Hematopoietic multipotent progenitor cell treated with erythropoietin and hydrocortisone succinate and interleukin-3 and kit ligand, for 4 days (in vitro differentiated cells): ENCODE data around the gene NEU2.

Source experiments
- DNase-seq: peaks from one replicate; pipeline ENCODE4 v3.0.0-alpha.2; 2015

Gene NEU2

DNA sequence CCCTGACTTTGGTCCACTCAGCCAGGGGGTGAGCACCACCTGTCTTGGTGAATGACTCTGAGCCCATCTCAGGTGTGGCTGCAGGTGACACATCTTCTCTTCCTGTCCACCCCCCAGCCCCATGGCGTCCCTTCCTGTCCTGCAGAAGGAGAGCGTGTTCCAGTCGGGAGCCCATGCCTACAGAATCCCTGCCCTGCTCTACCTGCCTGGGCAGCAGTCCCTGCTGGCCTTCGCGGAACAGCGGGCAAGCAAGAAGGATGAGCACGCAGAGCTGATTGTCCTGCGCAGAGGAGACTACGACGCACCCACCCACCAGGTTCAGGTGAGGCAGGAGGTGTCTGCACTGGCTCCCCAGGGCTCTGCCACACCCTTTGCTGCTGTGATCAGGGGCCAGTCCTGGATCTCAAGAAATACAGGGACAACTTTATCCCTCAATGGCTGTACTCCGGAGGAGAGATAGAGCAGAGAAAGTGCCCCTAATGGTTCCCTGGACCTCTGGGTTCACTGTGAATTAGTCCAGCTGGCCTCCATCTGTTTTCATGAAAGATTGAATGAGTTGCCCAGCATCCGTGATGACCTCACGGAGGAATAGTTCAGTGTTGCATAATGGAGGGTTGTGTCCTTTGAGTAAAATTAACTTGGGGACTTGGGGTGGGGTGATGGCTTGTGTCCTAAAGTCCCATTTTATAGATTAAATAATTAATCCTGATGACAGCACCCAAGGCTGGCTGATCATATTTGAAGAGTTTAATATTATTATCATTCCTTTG lies at the start of gene NEU2:
NEU2 (plus strand) TSS at position 122 of the 770 bp plus-strand sequence; CDS start at position 122, 0 bp downstream.
- DNase-seq = no peak

DNA sequence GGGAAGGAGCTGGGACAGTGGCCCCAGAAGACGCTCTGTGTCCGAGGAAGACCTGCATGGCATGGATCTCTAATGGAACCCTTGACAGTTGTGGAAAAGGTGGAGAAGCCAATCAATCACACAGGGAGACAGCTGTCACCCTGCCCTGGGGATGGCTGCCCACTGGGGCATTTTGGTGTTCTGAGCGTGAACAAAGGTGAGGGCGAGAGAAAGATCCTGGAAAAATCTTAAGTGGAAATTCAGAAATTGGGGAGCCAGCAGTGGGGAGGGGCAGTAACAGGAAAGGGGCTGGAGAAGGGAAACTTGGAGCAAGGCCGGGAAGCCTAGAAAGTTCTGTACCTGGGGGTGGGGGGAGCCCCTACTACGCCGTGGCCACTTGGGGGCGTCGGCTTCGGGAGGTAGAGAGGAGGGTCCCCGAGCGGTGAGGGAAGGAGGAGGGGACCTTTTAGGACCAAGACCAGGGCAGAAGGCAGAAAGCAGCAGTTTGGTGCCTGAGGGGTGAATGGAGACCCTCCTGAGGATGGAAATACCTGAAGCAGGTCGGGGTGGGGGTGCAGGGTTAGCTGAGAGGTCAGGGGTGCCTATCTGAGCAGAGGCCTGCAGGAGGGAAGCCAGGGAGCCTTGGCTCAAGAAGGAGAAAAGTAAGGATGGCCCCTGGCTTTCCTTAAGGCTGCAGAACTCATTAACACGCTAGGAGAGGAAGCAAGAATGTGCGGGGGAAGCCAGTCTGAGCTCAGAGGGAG lies 49.4 kb upstream of the NEU2 start:
- no peak for DNase-seq

DNA sequence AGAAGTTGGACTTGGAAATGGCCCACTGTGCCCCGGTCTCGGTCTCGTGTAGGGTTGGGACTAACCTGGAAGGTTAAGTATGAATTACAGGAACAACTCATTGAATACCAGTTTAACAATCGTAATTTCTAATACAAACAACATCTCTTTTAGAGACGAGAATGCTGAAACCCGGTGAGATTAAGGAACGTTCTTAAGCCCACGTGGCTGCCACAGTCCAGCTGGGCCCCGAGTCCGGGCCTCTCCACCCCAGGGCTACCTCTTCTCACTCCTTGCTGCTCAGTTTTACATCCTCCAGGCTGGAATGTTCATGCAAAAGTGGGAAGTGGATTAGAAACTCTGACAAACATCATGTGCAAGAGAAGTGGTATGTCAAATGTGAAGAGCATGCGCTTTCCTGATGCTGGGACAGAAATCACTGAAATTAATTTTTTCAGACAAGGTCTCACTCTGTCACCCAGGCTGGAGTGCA lies 48.8 kb upstream of the NEU2 start:
- no peak for DNase-seq

DNA sequence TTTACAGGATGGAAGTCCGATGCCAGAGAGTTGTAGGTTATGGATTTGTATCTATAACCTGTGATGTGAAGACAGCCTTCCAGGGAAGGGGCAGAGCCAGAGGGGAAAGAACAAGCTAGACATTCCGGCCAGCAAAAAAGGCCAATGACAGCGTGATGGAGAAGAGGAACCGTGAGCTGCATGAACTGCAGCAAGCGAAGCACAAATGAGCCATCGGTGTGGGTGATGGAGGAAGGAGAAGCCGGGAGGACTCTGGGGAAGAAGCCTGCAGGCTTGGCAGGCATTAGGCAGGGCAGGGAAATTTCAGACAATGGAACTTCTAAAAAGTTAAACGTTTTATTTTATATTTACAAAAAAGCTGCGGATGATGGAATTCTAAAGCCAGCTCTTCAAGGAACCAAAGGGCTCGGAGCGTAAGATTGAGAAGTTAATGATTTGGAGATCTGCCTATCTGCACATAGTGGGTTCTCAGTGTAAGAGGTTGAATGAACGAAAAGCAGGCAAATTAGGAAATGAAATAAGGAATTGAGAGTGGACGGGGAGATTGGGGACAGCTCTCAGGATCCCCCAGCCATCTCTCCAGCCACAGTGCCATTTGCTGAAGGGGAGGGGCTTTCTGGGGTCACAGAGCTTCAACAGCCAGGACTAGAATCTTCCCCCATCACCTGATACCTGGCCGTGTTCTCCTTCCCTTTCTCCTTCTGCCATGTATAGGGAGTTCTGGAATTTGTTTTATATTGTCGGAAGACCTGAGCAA lies 47.8 kb upstream of the NEU2 start:
- DNase-seq = no peak

DNA sequence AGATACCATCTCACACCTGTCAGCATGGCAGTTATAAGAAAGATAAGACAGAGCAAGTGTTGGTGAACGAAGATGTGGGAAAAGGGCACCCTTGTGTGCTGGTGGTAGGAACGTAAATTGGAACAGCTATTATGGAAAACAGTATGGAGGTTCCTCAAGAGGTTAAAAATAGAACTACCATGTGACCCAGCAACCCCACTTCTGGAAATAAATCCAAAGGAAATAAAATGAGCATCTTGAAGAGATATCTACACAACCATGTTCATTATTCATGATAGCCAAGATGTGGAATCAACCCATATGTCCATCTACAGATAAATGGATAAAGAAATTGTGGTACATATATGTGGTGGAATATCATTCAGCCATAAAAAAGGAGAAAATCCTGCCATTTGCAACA lies 46.3 kb upstream of the NEU2 start:
- DNase-seq = no peak

DNA sequence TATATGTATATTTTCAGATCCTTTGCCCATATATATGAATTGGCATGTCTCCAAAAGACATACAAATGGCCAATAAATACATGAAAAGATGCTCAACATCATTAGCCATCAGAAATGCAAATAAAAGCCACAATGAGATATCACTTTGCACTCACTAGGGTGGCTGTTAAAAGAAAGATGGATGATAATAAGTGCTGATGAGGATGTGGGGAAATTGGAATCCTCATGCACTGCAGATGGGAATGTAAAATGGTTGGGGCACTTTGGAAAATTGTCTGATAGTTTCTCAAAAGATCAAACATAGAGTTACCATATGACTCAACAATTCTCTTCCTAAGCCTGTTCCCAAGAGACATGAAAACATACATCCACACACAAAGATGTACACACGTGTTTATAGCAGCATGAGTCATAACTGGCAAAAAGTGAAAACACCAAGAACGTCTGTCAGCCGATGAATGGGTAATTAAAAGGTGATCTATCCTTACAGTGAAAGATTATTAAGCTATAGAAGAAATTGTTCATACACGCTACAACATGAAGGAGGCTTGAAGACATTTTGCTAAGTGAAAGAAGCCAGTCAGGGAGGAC lies 39.1 kb upstream of the NEU2 start:
- no peak for DNase-seq

DNA sequence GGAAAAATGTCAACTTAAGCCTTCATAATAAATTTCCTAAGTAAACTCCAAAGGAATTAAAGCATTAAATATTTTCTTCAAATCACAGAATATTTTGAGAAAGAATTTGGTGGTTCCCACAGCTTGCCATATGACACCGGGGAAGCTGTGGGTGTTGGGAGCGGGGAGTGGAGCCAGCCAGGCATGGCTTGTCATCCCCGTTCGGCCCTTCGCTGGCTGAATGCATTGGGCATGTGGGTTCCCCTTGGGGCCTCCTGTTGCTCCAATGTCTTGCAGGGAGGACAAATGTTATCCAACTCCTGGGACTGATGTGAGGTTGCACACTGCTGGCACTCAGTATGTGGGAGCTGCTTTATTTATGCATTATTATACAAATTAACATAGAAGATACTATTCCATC lies 38.0 kb upstream of the NEU2 start:
- DNase-seq = no peak

DNA sequence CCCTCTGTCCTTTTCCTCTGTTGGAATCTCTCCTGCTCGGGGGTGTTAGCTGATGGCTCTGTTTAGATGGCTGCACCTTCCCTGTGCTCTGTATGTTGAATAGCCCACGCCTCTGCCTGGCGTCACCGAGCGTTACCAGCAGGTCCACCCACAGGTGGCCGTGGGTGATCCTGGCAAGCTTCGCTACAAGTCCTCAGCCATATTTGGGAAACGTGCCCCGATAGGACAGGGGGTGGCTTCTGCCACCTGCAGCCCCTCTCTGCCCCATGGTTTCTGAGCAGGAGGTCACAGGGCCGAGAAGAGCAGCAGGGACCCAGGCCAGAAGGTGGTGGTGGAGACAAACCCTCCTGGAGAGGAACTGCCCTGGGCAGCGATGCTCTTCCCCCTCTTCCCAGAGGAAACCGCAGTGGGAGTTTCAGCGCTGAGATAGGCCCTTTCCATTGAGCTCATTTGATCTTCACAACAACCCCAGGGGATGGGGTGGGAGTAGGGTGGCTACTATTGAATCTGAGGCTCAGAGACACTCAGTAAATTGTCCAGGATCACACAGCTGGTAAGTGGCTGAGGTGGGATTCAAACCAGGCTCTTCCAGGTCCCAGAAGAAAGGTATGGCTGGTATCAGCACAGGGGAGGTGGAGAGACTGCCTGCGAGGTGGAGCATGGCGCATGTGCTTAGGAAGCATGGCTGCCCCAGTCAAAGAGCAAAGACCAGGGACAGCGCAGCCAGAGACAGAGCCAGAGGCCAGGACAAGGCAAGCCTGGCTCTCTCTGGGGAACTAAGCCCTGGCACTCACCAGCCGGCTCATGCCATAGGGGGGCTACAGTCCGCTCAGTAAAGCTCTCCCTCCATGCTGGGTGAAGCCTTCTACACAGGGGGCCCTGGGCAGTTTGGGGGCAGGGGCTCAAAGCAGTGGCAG lies 34.5 kb upstream of the NEU2 start:
- no peak for DNase-seq

DNA sequence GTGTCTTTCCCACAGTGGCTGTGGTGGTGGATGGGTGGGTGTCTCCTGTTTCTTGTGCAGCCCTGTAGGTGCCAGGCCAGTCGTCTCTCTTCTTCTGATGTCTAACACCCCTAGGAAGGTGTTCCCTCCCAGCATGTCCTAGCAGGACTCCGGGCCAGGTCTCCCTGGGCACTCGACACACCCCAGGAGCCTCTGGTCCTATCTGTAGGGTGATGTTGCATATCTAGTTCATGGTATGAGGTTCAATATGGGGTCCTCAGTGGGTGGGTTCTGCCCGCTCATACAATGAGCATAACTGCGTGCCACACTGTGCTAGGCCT lies 33.8 kb upstream of the NEU2 start:
- no peak for DNase-seq

DNA sequence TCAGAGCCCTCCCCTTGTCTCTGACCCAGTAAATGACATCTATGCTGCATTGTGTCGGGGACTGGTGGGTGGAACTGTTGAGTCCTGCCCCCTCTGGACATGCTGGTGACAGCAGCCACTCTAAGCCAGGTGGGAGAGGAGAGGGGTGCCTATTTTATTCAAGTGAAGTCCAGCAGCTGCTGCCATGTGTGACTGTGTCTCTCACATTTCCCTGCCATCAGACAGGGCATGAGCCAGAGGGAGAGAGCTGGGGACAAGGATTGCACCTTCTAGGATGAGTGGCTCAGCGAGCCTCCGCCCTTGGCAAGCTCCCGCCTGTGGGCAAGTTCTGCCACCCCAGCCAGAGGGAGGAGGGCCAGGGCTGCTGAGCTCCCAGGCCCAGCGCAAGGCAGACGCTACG lies 33.1 kb upstream of the NEU2 start:
- no peak for DNase-seq

DNA sequence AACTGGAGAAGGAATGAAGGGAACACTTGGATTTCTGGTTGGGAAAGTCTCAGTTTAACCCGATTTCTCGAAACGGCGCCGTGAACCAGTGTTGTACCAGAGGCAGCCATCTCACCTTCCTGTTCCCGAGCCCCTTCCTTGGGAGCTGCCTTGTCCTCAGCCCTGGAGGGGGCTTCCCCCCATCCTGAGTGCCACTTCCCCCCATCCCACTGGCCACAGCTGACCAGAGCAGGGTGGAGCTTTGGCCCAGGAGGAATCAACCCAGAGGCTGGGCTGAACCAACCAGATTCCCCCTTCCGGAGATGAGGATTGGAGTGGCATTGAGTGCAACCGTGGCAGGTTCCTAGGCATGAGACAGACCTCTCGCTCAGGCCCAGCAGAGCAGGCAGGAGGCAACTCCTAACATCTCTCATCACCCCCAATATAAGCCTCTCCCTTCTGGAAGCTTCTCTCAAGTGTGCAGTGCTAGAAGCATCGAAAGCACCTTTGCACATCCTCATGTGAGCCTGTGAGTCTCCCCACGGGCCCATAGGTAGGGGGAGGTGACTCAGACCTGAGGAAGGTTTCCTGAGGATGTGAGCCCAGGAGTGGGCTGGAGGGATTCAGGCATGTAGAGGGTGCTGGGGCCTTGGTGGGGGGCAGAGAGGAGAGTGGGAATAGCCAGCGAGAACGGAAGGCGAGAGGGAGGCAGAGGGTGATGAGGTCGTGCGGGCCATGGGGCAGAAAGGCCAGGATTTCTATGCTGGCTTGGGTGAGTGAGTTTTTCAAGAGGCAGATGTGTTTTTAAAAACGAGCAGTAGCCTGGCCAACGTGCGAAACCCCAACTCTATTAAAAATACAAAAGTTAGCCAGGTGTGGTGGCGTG lies 31.4 kb upstream of the NEU2 start:
- DNase-seq = no peak

DNA sequence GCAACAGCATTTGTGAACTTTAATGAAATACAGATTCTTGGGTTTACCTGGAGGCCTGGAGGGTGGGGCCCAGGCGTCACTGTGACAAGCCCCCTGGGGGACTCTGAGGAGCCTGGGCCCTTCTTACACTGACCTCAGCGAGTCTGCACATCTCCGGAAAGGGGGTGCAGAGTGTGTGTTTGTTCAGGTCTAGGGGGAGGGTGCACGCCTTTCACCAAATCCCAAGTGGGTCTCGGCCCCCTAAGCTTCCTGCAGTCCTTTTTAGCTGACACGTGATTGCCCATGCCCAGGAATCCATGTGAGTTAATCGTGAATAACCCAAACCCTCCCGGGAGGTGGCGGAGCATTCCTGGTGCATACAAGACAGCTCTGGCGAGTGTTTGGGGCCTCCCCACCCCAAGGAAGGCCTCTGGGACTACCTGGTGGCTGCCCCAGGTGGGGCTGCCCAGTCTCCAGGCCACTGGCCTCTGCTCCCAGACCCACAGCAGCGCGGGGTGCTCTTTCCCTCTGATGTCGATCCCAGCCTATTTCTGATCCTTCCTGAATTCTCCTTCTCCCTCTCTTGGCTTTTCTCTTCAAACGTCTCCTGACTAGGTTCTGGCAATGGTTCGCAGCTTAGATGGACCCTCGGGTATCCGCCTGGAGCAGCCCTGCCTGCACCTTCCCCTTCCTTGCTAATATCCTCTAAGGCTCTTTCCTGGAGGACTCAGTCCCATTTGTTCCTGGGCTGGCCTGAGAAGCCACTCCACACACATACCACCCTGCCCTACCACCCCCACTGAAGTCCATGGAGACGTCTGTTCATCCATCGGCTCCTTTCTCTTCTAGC lies 29.4 kb upstream of the NEU2 start:
- no peak for DNase-seq

DNA sequence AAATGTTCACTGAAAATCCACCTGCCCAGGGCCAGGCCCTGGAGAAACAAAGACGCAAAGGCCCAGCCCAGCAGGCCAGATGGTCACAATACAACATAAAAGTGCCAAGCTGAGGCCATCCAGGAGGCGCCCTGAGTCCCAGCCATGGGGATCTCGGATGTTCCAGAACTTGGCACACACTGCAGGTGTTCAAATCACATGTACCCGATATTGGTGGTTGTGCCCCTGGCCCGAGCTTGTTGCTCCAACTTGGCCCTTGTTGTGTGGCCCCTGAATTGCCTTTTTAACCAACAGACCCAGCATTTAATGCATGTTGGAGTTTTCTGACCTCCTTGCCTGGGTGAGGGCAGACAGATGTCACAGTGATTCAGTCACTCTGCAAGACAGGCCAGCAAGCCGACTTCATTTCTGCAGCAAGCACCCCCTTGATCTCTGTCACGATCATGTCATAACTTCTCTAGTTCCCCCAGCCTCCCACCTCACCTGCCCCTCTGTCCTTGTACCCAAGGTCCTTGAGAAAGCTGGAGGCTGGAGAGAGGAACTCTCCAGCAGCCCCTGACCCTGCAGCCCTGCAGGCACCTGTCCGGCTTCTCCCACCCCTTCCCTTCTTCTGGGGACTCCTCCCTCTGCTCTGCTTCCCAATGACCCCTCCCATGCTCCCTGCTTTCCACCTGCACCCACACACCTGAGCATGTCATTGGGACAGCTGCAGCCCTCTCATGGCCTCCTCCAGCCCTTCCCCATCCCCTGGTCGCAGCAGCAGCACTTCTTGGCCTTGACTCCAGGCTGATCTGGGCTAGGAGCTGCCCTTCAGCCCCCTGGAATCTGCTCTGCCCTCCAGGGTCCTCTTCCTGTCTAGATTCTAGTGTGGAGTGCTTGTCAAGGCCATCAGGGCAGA lies 28.6 kb upstream of the NEU2 start:
- DNase-seq = no peak

DNA sequence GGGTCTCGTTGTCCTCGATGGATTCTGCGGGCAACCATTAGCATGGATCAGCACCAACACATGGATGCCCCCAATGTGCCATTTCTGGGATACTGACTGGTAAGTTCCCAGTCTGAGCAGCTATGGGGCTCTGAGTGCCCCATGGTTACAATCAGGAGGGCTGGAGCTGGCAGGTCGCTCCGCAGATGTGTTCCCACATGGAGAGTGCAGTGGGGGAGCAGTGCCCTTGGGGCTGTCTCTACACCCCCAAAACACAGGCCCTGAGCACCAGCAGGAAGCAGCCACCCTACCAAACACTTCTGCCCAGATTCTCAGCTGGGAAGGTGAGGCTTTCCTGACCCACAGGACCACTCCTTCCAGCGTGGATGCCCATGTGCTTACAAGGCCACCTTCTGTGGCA lies 27.4 kb upstream of the NEU2 start:
- no peak for DNase-seq

DNA sequence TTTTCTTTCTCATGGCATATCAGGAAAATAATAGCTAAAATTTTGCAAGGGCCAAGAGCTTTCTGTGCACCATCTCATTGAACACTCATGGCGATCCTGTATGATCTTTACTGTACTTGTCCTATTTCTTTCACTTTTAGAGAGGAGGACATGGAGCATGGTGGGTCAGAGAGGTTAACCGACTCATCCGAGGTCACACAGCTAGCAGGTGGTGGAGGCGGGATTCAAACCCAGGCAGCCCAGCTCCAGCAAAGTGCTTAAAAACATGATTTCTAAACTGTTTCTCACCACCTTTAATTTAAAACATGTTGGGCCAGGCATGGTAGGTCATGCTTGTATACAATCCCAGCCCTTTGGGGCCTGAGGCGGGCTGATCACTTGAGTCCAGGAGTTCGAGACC lies 25.8 kb upstream of the NEU2 start:
- no peak for DNase-seq

DNA sequence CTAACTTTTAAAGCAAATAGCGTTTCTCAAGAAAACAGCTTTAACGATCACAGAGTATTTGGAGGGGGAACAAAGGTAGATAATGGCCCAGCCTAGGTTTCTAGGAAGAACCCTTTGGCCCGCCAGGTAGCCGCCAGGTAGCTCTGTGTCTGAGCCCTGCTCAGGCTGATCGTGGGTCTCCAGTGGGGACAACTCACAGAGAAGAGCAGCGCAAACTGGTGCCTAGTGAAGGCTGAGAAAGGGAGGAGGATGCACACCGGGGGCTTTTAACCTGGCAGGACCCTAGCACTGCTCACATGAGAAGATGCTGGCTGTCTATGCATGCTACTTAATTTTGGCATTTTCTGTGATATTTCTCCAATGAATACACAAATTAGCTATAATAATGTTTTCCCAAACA lies 25.2 kb upstream of the NEU2 start:
- no peak for DNase-seq

DNA sequence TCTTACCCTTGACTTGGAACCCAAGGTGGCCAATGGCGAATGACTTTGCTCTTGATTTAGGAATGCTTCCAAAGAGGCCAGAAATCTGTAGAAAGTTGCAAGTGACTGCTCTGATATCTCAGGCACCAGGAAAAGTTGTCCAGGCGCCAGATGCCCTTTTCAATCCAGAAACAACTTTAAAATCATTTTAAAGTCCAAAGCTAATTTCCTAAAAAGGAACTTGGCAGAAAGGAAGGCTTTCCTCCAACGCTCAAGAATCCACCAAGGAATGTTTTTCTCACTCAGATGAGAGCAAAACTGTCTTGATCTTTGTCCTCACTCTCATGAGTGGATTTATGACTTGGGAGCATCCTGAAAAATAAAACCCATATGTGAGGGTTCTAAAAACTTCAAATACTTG lies 24.7 kb upstream of the NEU2 start:
- no peak for DNase-seq

DNA sequence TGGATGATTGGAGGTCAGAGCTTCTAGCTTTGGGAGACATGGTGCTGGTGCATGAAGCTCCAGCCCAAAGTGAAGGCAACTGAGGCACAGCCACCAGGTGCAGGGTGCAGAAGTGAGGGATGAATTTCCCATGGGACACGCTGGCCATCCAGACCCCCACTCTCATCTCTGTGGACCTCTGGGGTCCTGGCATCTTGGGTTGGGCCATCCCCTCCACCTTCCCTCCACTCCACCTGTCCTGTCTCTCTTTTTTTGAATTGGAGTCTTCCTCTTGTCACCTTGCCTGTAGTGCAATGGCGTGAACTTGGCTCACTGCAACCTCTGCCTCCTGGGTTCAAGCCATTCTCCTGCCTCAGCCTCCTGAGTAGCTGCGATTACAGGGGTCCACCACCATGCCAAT lies 22.8 kb upstream of the NEU2 start:
- DNase-seq = no peak

DNA sequence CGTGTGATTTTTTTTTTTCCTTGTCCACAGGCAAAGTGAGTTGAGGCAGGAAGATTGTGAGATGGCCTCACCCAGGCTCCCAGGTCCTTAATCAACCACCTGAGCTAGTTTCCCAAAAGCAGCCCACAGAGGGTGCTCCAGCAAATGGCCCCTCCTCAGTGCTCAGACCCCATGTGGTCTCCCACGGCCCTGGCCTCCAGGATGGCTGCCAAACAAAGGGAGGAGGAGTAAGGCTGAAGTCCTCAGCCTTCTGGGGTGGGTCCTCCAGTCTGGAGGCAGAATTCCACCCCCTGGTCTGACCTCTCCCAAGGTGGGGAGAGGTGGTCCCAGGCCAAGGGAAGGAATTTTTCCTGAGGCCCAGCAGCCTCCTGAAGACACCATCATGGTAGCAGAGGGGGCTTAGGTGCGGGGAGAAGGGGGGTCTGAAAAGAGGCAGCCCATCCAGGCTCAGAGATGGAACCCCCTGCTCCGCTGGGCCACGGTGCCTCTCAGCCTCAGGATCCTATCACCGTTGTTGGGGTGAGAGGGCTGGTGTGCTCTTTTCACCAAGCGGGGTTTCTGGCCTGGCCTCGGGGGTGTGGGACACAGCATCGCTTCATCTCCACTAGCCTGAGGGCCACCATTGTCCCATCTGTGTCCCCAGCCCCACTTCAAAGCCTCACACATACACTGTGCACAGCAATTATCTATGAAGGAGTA lies 21.8 kb upstream of the NEU2 start:
- DNase-seq = no peak
